ENCODE results near the gene GTF3C6. TPM values are rescaled to one million over a fixed set of nuclear protein-coding genes. Genes with fewer than 3 reads are reported as not detected.

GTF3C6 gene
- total and polyA plus RNA-seq, 2 of the 8 experiments (the other 6 are each of a cell fraction or from before 2014, with no cell fraction given), result 13.1 to 87.4 TPM

- TF ChIP-seq TBP (IDR thresholded peaks at IDR 0.05; ENCODE audit: low read depth, low read length), result no peak
- TF ChIP-seq ATF3 (IDR thresholded peaks at IDR 0.05; ENCODE audit: insufficient read depth, low read depth, low read length), result no peak
- TF ChIP-seq SRF (IDR thresholded peaks at IDR 0.05; ENCODE audit: low read depth, low read length), result no peak
- TF ChIP-seq EZH2 (IDR thresholded peaks at IDR 0.05; ENCODE audit: low read depth, low read length, severe bottlenecking), result no peak
- TF ChIP-seq GTF2F1 (IDR thresholded peaks at IDR 0.05; ENCODE audit: borderline replicate concordance, low read depth, low read length), result no peak
- TF ChIP-seq GABPA (IDR thresholded peaks at IDR 0.05; ENCODE audit: borderline replicate concordance, insufficient read depth, low read length), result no peak
- TF ChIP-seq SIX5 (IDR thresholded peaks at IDR 0.05; ENCODE audit: low read depth, low read length), result no peak
- no peak for TF ChIP-seq RXRA (IDR thresholded peaks at IDR 0.05; ENCODE audit: insufficient read depth, low read depth, low read length)
Observed at GRCh38 chr6:111013144-111013915, 54.8 kb downstream of the GTF3C6 start (continued).

All from H1 (cell line).